Measurements from ENCODE around the gene HMCES.

The HMCES gene

GRCh38 chr3:129288446-129288845 lies 9.8 kb downstream of the HMCES start:
- Histone ChIP-seq H3K4me1 (ENCODE audit: insufficient read depth, low read length) (no peaks in the 10 kb centered on the region), H3K9me3 (ENCODE audit: insufficient read depth, low read length, severe bottlenecking) (no peaks in the 10 kb centered on the region), H3K27me3 (ENCODE audit: insufficient read depth, low read length, poor library complexity) (no peaks in the 10 kb centered on the region), H3K79me2 (ENCODE audit: insufficient read depth, low read length) (peaks cover 3% of the 10 kb centered on the region; the same call in 1 of the 2 replicates), H2AFZ (ENCODE audit: low read depth, low read length) (no peak overlapping the region), H3K4me3 (ENCODE audit: low read depth in 1 of 2, low read length in 2 of 2) (no peak overlapping the region), H3K27ac (ENCODE audit: low read length) (no peak overlapping the region), H3K9ac (ENCODE audit: low read depth, low read length) (no peak overlapping the region), H3K36me3 (ENCODE audit: insufficient read depth, low read length) (peaks cover 52% of the 10 kb centered on the region), H4K20me1 (ENCODE audit: insufficient read depth, low read length) (no peaks in the 10 kb centered on the region), H3K4me2 (ENCODE audit: insufficient read depth, low read length) (no peak overlapping the region)
- DNase-seq (no peak), ATAC-seq (ENCODE audit: insufficient read depth, low read depth) (no peak)
- no peak for TF ChIP-seq EZH2 (IDR thresholded peaks at IDR 0.05; ENCODE audit: borderline replicate concordance, low read depth, low read length, severe bottlenecking)

- ATAC-seq (ENCODE audit: insufficient read depth, low read depth) = no peak
- H2AFZ ChIP-seq (ENCODE audit: low read depth, low read length) = no peak overlapping the region
- H3K9me3 ChIP-seq (ENCODE audit: insufficient read depth, low read length, severe bottlenecking) = no peaks in the 10 kb centered on the region
- H3K4me2 ChIP-seq (ENCODE audit: insufficient read depth, low read length) = no peak overlapping the region
- H3K4me3 ChIP-seq (ENCODE audit: low read depth in 1 of 2, low read length in 2 of 2) = no peak overlapping the region
- H4K20me1 ChIP-seq (ENCODE audit: insufficient read depth, low read length) = no peaks in the 10 kb centered on the region
- no peak for DNase-seq
- H3K36me3 ChIP-seq (ENCODE audit: insufficient read depth, low read length) = peaks cover 58% of the 10 kb centered on the region
- H3K4me1 ChIP-seq (ENCODE audit: insufficient read depth, low read length) = no peaks in the 10 kb centered on the region
- H3K9ac ChIP-seq (ENCODE audit: low read depth, low read length) = no peak overlapping the region
- H3K27ac ChIP-seq (ENCODE audit: low read length) = no peak overlapping the region
- no peak for TF ChIP-seq EZH2 (IDR thresholded peaks at IDR 0.05; ENCODE audit: borderline replicate concordance, low read depth, low read length, severe bottlenecking)
- no peak for TF ChIP-seq CTCF (IDR thresholded peaks at IDR 0.05; ENCODE audit: borderline replicate concordance, extremely low read depth, low read length, poor library complexity, severe bottlenecking)
- H3K79me2 ChIP-seq (ENCODE audit: insufficient read depth, low read length) = peaks cover 3% of the 10 kb centered on the region; the same call in 1 of the 2 replicates
- H3K27me3 ChIP-seq (ENCODE audit: insufficient read depth, low read length, poor library complexity) = no peaks in the 10 kb centered on the region
Measured at GRCh38 chr3:129289201-129289921, 10.7 kb downstream of the HMCES start.

DNA sequence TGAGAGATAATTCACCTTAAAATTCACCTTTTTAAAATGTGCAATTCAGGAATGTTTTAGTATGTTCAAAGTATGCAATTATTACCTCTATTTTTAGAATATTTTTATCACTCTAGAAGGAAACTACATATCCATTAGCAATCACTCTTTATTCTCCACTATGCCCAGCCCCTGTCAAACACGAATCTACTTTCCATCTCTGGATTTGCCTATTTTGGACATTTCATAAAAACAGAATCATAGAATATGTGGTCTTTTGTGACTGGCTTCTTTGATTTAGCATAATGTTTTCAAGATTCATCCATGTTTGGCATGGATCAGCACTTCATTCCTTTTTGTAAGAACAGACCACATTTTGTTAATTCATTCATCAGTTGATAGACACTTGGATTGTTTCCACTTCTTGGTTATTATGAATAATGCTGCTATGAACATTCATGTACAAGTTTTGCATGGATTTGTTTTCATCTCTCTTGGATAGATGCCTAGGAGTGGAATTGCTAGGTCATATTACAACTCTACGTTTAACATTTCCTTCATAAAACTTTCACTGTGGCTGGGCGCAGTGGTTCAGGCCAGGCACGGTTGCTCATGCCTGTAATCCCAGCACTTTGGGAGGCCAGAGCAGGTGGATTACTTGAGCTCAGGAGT lies 12.7 kb downstream of the HMCES start:
- no peak for TF ChIP-seq EZH2 (IDR thresholded peaks at IDR 0.05; ENCODE audit: borderline replicate concordance, low read depth, low read length, severe bottlenecking)
- no peak for TF ChIP-seq CTCF (IDR thresholded peaks at IDR 0.05; ENCODE audit: borderline replicate concordance, extremely low read depth, low read length, poor library complexity, severe bottlenecking)
- DNase-seq (no peak), ATAC-seq (ENCODE audit: insufficient read depth, low read depth) (no peak)
- H4K20me1 ChIP-seq (ENCODE audit: insufficient read depth, low read length) = no peaks in the 10 kb centered on the region
- H3K9ac ChIP-seq (ENCODE audit: low read depth, low read length) = no peak overlapping the region
- no peak overlapping the region for H3K4me3 ChIP-seq (ENCODE audit: low read depth in 1 of 2, low read length in 2 of 2)
- peaks cover 61% of the 10 kb centered on the region for H3K36me3 ChIP-seq (ENCODE audit: insufficient read depth, low read length)
- H3K79me2 ChIP-seq (ENCODE audit: insufficient read depth, low read length) = peaks cover 3% of the 10 kb centered on the region; the same call in 1 of the 2 replicates
- no peak overlapping the region for H3K27ac ChIP-seq (ENCODE audit: low read length)
- H3K4me2 ChIP-seq (ENCODE audit: insufficient read depth, low read length) = no peak overlapping the region
- H3K4me1 ChIP-seq (ENCODE audit: insufficient read depth, low read length) = no peaks in the 10 kb centered on the region
- no peak overlapping the region for H2AFZ ChIP-seq (ENCODE audit: low read depth, low read length)
- H3K27me3 ChIP-seq (ENCODE audit: insufficient read depth, low read length, poor library complexity) = no peaks in the 10 kb centered on the region
- no peaks in the 10 kb centered on the region for H3K9me3 ChIP-seq (ENCODE audit: insufficient read depth, low read length, severe bottlenecking)

GRCh38 chr3:129295286-129295685 lies 16.6 kb downstream of the HMCES start:
- no peak overlapping the region for H3K9ac ChIP-seq (ENCODE audit: low read depth, low read length)
- no peak overlapping the region for H3K27ac ChIP-seq (ENCODE audit: low read length)
- no peaks in the 10 kb centered on the region for H3K9me3 ChIP-seq (ENCODE audit: insufficient read depth, low read length, severe bottlenecking)
- TF ChIP-seq EZH2 (IDR thresholded peaks at IDR 0.05; ENCODE audit: borderline replicate concordance, low read depth, low read length, severe bottlenecking) = no peak
- no peak for TF ChIP-seq CTCF (IDR thresholded peaks at IDR 0.05; ENCODE audit: borderline replicate concordance, extremely low read depth, low read length, poor library complexity, severe bottlenecking)
- no peak overlapping the region for H3K4me2 ChIP-seq (ENCODE audit: insufficient read depth, low read length)
- no peaks in the 10 kb centered on the region for H3K79me2 ChIP-seq (ENCODE audit: insufficient read depth, low read length)
- H3K27me3 ChIP-seq (ENCODE audit: insufficient read depth, low read length, poor library complexity) = no peaks in the 10 kb centered on the region
- ATAC-seq (ENCODE audit: insufficient read depth, low read depth) = no peak
- no peak overlapping the region for H3K4me3 ChIP-seq (ENCODE audit: low read depth in 1 of 2, low read length in 2 of 2)
- H2AFZ ChIP-seq (ENCODE audit: low read depth, low read length) = no peak overlapping the region
- H3K4me1 ChIP-seq (ENCODE audit: insufficient read depth, low read length) = no peaks in the 10 kb centered on the region
- peaks cover 68% of the 10 kb centered on the region for H3K36me3 ChIP-seq (ENCODE audit: insufficient read depth, low read length)
- no peaks in the 10 kb centered on the region; the same call in 1 of the 2 replicates for H4K20me1 ChIP-seq (ENCODE audit: insufficient read depth, low read length)
- no peak for DNase-seq
